HFFc6 (cell line): ENCODE results near the gene CD300LD. TPM values are rescaled to one million over a fixed set of nuclear protein-coding genes. Genes with fewer than 3 reads are reported as not detected.
"Not testable (repeated sequence)": the region's sequence is repeated elsewhere in the genome, so short reads cannot be mapped to it uniquely, and the experiment has no call there.

Experiments
- DNase-seq: peaks from one replicate; pipeline ENCODE4 v3.0.0-alpha.2; 2018
- H3K27ac Mint-ChIP-seq: 2 replicates; pipeline ENCODE4 v1.8.0; 2020; ENCODE audit warnings: mild to moderate bottlenecking, mixed read lengths
- H3K27me3 Mint-ChIP-seq: 2 replicates; pipeline ENCODE4 v1.8.0; 2021; ENCODE audit warnings: mild to moderate bottlenecking, moderate library complexity, mixed read lengths; ENCODE audit not compliant: insufficient read depth
- H3K36me3 Mint-ChIP-seq: 2 replicates; pipeline ENCODE4 v1.8.0; 2021; ENCODE audit warnings: low read depth, mixed read lengths
- H3K4me1 Mint-ChIP-seq: 2 replicates; pipeline ENCODE4 v1.8.0; 2020; ENCODE audit warnings: low read depth, mixed read lengths
- H3K4me3 Mint-ChIP-seq: 2 replicates; pipeline ENCODE4 v1.8.0; 2020; ENCODE audit warnings: mild to moderate bottlenecking, moderate library complexity, mixed read lengths
- H3K9me3 Mint-ChIP-seq: 2 replicates; pipeline ENCODE4 v1.8.0; 2020; ENCODE audit warnings: mild to moderate bottlenecking, mixed read lengths
- total RNA-seq, 6 experiments: library from RNA; stranded (reverse); fragmentation: NEBNext Ultra II Directional; extraction: Animal tissue kit (Norgen Biotek cat#: 25700); gene quantifications; 2 replicates in 1 of 6; 3 replicates in 5 of 6; pipeline ENCODE4 v1.2.3, GENCODE V29; 2021
- TF ChIP-seq, protein P1 (sequence below): fragments of 200-600 bp; sonication (generic); IDR thresholded peaks from 2 replicates; pipeline ENCODE4 v1.5.0; 2021; ENCODE audit warnings: antibody characterized with exemption, mild to moderate bottlenecking

Gene CD300LD
- total RNA-seq, 6 experiments from 2014 or later, result not detected

DNA sequence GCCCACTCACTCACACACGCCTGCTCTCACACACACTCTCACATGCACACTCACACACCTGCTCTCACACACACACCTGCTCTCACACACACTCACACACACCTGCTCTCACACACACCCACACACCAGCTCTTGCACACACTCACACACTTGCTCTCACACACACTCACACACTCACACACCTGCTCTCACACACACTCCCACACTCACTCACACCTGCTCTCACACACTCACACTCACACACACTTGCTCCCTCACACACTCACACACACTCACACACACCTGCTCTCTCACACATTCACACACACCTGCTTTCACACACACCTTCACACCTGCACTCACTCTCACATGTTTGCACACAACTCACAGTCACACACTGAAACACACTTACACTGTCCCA, 28.7 kb downstream of the CD300LD start:
- no peaks in the 10 kb centered on the region; the same call in none of the 2 replicates for H3K27me3 Mint-ChIP-seq
- TF ChIP-seq, protein P1, sequence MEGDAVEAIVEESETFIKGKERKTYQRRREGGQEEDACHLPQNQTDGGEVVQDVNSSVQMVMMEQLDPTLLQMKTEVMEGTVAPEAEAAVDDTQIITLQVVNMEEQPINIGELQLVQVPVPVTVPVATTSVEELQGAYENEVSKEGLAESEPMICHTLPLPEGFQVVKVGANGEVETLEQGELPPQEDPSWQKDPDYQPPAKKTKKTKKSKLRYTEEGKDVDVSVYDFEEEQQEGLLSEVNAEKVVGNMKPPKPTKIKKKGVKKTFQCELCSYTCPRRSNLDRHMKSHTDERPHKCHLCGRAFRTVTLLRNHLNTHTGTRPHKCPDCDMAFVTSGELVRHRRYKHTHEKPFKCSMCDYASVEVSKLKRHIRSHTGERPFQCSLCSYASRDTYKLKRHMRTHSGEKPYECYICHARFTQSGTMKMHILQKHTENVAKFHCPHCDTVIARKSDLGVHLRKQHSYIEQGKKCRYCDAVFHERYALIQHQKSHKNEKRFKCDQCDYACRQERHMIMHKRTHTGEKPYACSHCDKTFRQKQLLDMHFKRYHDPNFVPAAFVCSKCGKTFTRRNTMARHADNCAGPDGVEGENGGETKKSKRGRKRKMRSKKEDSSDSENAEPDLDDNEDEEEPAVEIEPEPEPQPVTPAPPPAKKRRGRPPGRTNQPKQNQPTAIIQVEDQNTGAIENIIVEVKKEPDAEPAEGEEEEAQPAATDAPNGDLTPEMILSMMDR, result no peak
- H3K36me3 Mint-ChIP-seq, result peaks cover 21% of the 10 kb centered on the region
- H3K9me3 Mint-ChIP-seq, result peaks cover 60% of the 10 kb centered on the region
- H3K4me1 Mint-ChIP-seq, result no peaks in the 10 kb centered on the region
- DNase-seq, result no peak
- no peak overlapping the region for H3K4me3 Mint-ChIP-seq
- no peak overlapping the region for H3K27ac Mint-ChIP-seq

DNA sequence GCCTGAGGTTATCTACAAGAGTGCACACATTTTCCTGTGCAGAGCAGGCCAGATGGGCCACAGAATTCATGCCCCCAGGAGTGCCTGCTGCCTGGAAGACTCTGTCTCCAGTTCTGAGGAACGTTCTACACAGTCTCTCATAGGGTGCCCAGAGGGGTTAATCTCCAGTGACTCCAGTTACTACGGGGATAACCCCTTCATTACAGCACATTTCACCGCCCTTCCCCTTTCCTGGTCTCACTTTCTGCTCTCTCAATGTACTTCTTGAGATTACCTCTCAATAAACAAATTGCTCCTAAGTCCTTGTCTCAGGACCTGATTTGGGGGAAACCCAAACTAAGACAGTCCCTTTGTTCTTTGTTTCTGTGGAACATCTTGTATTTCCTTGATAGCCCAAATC, 30.5 kb downstream of the CD300LD start:
- no peak for DNase-seq
- H3K4me1 Mint-ChIP-seq, result no peaks in the 10 kb centered on the region
- no peaks in the 10 kb centered on the region; the same call in none of the 2 replicates for H3K27me3 Mint-ChIP-seq
- H3K4me3 Mint-ChIP-seq, result no peak overlapping the region
- peaks cover 18% of the 10 kb centered on the region for H3K36me3 Mint-ChIP-seq
- H3K27ac Mint-ChIP-seq, result no peak overlapping the region
- peaks cover 64% of the 10 kb centered on the region for H3K9me3 Mint-ChIP-seq
- TF ChIP-seq, protein P1, result no peak

DNA sequence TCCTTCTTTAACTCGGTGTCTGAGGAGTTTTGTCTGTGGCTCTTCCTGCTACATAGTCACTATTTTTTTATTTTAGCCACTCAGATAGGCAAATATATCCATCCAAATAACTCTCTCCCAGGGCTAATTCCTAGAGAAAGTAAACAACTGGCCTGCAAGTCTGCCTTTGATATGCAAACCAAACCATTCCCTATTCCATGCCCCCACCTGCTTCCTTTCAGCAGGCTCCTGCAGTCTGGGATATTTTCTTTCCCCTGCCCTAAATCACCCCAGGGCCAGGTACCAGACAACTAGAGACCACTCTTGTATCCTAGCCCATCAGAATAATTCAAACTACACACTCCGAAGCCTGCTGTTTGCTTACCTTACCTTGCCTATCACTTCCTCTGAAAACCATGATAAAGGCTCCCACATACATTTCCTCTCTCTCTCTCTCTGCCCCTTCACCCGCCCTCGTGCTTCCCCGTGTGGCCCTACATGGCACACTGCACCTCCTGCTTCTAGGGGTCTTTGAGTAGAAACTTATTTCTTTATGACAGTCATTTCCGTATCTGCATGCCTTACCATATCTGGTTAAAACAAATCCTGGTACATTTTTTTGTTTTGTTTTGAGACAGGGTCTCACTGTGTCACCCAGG, 33.1 kb downstream of the CD300LD start:
- no peak overlapping the region for H3K27ac Mint-ChIP-seq
- DNase-seq, result no peak
- H3K4me3 Mint-ChIP-seq, result no peak overlapping the region
- no peaks in the 10 kb centered on the region; the same call in none of the 2 replicates for H3K27me3 Mint-ChIP-seq
- peaks cover 18% of the 10 kb centered on the region for H3K36me3 Mint-ChIP-seq
- TF ChIP-seq, protein P1, result no peak
- H3K4me1 Mint-ChIP-seq, result no peaks in the 10 kb centered on the region
- peaks cover 77% of the 10 kb centered on the region for H3K9me3 Mint-ChIP-seq

DNA sequence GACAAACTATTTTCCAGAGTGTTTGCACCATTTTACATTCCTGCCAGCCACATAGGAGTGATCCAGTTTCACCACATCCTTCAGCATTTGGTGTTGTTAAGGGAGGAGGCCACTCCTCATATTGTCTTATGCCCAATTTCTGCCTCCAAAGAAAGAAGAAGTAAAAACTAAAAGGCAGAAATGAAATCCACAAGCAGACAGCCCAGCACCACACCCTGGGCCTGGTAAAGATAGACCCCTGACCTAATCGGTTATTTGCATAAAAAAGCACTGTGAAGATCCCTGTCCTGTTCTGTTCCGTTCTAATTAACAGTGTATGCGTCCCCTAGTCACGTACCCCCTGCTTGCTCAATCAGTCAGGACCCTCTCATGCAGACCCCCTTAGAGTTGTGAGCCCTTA, 33.7 kb downstream of the CD300LD start:
- H3K27me3 Mint-ChIP-seq, H3K4me3 Mint-ChIP-seq, DNase-seq, H3K4me1 Mint-ChIP-seq, H3K27ac Mint-ChIP-seq: not testable (repeated sequence)
- H3K36me3 Mint-ChIP-seq, result peaks cover 15% of the 10 kb centered on the region
- H3K9me3 Mint-ChIP-seq, result peaks cover 73% of the 10 kb centered on the region

DNA sequence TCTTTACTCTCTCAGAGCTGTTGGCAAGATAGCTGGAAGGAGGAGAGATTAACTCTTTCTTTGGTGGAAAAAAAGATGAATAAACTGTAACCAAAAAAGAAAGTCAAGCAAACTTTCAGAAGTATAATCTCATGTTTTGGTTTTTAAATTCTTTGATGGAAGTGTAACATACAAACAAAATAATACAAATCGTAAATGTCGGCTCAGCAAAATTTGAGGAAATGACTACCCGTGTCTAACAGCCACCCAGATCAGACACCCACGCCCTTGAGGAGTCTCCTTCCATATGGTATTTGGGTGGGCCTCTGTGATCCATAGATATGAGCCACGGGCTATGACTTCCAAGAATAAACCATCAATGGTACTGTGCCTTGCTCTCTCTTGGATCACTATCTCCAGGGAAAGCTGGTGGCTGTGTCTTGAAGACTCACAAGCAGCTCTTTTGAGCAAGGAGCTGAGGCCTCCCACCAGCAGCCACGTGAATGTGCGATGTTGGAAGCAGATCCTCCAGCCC, 36.6 kb downstream of the CD300LD start:
- Mint-ChIP-seq H3K36me3 (peaks cover 4% of the 10 kb centered on the region; the same call in 1 of the 2 replicates), H3K27me3 (no peaks in the 10 kb centered on the region; the same call in 1 of the 2 replicates), H3K27ac (no peak overlapping the region), H3K4me3 (no peak overlapping the region), H3K9me3 (peaks cover 65% of the 10 kb centered on the region), H3K4me1 (no peaks in the 10 kb centered on the region)
- no peak for DNase-seq
- TF ChIP-seq, protein P1, result no peak

DNA sequence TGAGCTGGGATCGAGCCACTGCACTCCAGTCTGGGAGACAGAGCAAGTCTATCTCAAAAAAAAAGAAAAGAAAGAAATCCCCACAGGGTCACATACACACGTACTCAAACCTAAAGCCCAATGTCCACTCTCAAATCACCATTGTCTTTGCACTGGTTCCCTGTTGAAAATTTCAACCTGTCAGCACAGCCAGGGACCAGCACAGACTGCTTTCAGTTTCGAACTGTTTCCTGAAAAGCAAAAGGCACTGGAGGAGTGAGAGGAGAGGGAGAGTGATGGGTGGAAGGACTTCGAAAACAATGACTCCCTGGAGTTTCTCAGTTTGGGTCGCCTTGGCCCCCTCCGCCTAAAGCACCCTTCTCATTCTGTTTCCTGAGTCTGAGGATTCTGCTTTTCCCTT, 37.2 kb downstream of the CD300LD start:
- Mint-ChIP-seq H3K27me3 (peaks cover 1% of the 10 kb centered on the region), H3K27ac (no peak overlapping the region)
- no peak for DNase-seq

More for the DNA sequence above, 37.2 kb downstream of the CD300LD start:
- H3K4me3 Mint-ChIP-seq, result no peak overlapping the region
- H3K36me3 Mint-ChIP-seq, result peaks cover 4% of the 10 kb centered on the region; the same call in 1 of the 2 replicates
- TF ChIP-seq, protein P1, result no peak
- H3K9me3 Mint-ChIP-seq, result peaks cover 71% of the 10 kb centered on the region
- no peaks in the 10 kb centered on the region for H3K4me1 Mint-ChIP-seq
